Nephron progenitor cell (in vitro differentiated cells): ENCODE data around the gene IL26.
A peak's percentile ranks its signal among the peaks of the same experiment; 100 is the strongest.

Experiments used
- DNase-seq: peaks from one replicate; pipeline ENCODE4 v3.0.0; 2021
- H3K27ac Mint-ChIP-seq: 2 replicates; pipeline ENCODE4 v1.8.0; 2021; ENCODE audit warnings: mild to moderate bottlenecking, moderate library complexity, mixed read lengths
- H3K27me3 Mint-ChIP-seq: 2 replicates; pipeline ENCODE4 v1.8.0; 2021; ENCODE audit warnings: mild to moderate bottlenecking, low read depth, mixed read lengths; ENCODE audit not compliant: poor library complexity
- H3K36me3 Mint-ChIP-seq: 2 replicates; pipeline ENCODE4 v1.8.0; 2021; ENCODE audit warnings: low read depth, mixed read lengths
- H3K4me1 Mint-ChIP-seq: 2 replicates; pipeline ENCODE4 v1.8.0; 2021; ENCODE audit warnings: mixed read lengths
- H3K4me3 Mint-ChIP-seq: 2 replicates; pipeline ENCODE4 v1.8.0; 2021; ENCODE audit warnings: mild to moderate bottlenecking, moderate library complexity, mixed read lengths
- H3K9me3 Mint-ChIP-seq: 2 replicates; pipeline ENCODE4 v1.8.0; 2021; ENCODE audit warnings: mild to moderate bottlenecking, moderate library complexity, mixed read lengths
- CTCF ChIP-seq: fragments of 200-600 bp; sonication (generic); IDR thresholded peaks from 2 replicates; pipeline ENCODE4 v1.5.0; 2021; ENCODE audit warnings: antibody characterized with exemption

IL26 gene

GRCh38 chr12:68246350-68246749 lies 20.7 kb upstream of the IL26 start:
- peaks cover 51% of the 10 kb centered on the region for H3K4me1 Mint-ChIP-seq
- H3K9me3 Mint-ChIP-seq, result peaks cover 21% of the 10 kb centered on the region
- peak overlapping the region; percentile 97 for H3K27ac Mint-ChIP-seq
- no peak for DNase-seq
- TF ChIP-seq CTCF, result no peak
- peaks cover 14% of the 10 kb centered on the region for H3K36me3 Mint-ChIP-seq
- no peak overlapping the region for H3K4me3 Mint-ChIP-seq
- no peaks in the 10 kb centered on the region for H3K27me3 Mint-ChIP-seq

GRCh38 chr12:68245180-68246021 lies 19.8 kb upstream of the IL26 start:
- no peaks in the 10 kb centered on the region for H3K27me3 Mint-ChIP-seq
- peak overlapping the region; percentile 71 for H3K4me3 Mint-ChIP-seq
- H3K9me3 Mint-ChIP-seq, result peaks cover 21% of the 10 kb centered on the region
- peaks cover 14% of the 10 kb centered on the region for H3K36me3 Mint-ChIP-seq
- TF ChIP-seq CTCF, result no peak
- peak overlapping the region; percentile 97 for H3K27ac Mint-ChIP-seq
- H3K4me1 Mint-ChIP-seq, result peaks cover 44% of the 10 kb centered on the region
- DNase-seq, result peak; percentile 12

GRCh38 chr12:68242777-68243176 lies 17.2 kb upstream of the IL26 start:
- DNase-seq, result no peak
- peaks cover 19% of the 10 kb centered on the region for H3K9me3 Mint-ChIP-seq
- H3K36me3 Mint-ChIP-seq, result peaks cover 13% of the 10 kb centered on the region
- no peak overlapping the region for H3K27ac Mint-ChIP-seq
- no peak overlapping the region for H3K4me3 Mint-ChIP-seq
- H3K27me3 Mint-ChIP-seq, result peaks cover 5% of the 10 kb centered on the region
- H3K4me1 Mint-ChIP-seq, result peaks cover 39% of the 10 kb centered on the region
- TF ChIP-seq CTCF, result no peak

DNA sequence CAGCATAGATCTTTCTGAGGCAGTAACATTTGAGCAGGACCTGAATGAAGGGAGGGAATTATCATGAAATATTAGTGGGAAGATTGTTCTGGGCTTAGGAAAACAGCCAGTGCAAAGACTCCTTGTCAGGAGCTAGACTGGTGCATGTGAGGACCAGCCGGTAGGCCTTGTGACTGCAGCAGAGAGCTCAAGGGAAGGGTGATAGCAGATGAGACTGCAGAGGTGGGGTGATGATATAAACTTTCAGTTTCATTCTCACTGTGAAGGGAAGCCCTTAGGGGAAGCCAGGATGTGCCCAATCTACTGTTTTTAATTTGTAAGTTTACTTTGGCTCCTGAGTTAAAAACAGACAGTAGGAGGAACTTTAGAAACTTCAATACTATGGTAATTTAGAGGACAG lies 15.4 kb upstream of the IL26 start:
- Mint-ChIP-seq H3K27ac (no peak overlapping the region), H3K4me3 (no peak overlapping the region), H3K9me3 (peaks cover 3% of the 10 kb centered on the region), H3K36me3 (no peaks in the 10 kb centered on the region), H3K27me3 (peaks cover 5% of the 10 kb centered on the region), H3K4me1 (peaks cover 33% of the 10 kb centered on the region)
- no peak for TF ChIP-seq CTCF
- DNase-seq, result no peak

- no peak overlapping the region for H3K27ac Mint-ChIP-seq
- peaks cover 5% of the 10 kb centered on the region for H3K27me3 Mint-ChIP-seq
- H3K4me3 Mint-ChIP-seq, result no peak overlapping the region
- DNase-seq, result no peak
- peaks cover 3% of the 10 kb centered on the region for H3K9me3 Mint-ChIP-seq
- H3K4me1 Mint-ChIP-seq, result peaks cover 24% of the 10 kb centered on the region
- TF ChIP-seq CTCF, result no peak
- no peaks in the 10 kb centered on the region for H3K36me3 Mint-ChIP-seq
Observed at GRCh38 chr12:68240079-68240478, 14.5 kb upstream of the IL26 start.
